HG03135 (cell line): ENCODE data around the gene LRP1.

Experiments used
- ATAC-seq: cut with Tn5 transposase; IDR thresholded peaks from one replicate; pipeline ENCODE4 v1.9.1; 2021; ENCODE audit warnings: mild to moderate bottlenecking, moderate library complexity; ENCODE audit not compliant: unreplicated experiment

Gene LRP1

DNA sequence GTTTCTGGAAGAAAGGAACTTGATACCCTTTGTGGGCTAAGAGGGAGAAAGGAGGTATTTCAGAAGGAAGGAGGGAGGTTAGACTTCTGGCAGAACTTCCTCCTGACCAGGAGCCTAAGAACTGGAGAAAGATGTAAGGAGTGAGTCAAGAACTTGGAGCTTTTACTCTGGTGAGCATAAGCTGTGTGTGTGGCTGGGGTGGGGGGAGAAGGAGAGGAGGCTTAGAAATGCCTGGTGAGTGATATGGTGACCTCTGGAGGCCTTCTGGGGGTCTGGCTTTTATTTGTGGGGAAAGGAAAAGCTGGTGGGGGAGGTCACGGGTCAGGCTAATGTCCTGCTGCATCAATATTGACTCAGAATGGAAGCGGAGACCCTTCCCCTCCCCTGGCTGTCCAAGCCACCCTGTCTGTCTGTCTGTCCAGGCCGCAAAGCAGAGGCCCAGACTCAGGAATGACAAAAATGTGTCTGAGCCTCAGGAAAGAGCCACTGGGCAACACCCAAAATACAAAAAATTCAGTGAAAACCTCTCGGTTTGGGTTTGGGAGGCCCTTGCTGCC is 4.8 kb downstream of the LRP1 start:
- no peak for ATAC-seq

DNA sequence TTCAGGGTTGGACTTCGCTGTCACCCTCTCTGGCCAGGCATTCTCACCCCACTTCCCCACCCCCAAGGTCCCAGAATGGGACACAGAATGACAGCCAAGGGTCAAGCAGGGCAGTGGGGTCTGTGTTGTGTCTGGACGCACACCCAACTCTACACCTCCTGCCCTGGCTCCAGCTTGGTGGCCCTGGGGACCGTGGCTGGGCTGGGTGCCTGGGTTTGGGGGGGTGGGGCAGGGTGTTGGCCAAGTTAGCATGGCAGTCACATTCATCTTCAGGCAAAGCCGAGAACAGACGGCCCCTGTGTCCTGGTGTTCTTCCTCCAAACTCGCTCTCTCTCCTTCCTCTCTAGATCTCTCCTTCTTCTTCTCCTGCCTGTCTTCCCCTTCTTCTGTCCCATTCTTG is 5.6 kb downstream of the LRP1 start:
- no peak for ATAC-seq

GRCh38 chr12:57134949-57135348 is 6.7 kb downstream of the LRP1 start:
- no peak for ATAC-seq

DNA sequence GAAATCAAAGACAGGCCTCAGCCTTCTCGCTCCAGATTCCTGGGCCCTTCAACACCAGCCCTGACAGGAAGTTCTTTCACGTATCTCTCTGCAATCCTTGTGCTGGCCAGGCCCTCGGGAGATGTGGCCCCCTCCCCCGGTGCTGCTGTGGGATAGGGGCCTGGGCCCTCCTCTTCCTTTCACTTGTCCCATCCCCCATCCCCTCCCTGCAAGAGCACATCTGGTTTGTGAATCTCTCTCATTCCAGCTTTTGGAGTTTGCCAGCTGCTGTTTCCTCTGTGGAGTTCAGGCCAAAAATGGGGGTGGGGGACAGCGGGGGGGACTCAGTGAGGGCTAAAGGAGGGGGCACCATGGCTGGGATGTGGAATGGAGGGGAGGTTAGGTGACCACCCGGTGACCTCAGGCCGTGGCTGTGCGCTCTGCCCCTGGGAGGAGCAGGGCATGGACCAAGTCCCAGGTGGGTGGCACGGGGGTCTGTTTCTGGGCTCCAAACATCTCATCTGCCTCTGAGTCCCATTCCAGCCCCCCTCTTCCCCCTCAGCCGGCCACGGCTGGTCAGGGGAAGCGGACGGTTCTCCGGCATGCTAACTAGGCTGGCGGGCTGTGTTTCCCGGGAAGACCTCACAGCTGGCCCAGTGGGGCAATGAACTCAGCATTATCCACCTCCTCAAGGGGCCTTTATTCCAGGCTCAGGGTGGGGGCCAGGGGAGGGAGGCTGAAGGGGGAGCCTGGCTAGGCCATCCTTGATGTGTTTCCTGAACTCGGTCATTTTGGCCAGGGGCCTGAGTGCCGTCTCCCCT is 7.4 kb downstream of the LRP1 start:
- ATAC-seq = no peak

DNA sequence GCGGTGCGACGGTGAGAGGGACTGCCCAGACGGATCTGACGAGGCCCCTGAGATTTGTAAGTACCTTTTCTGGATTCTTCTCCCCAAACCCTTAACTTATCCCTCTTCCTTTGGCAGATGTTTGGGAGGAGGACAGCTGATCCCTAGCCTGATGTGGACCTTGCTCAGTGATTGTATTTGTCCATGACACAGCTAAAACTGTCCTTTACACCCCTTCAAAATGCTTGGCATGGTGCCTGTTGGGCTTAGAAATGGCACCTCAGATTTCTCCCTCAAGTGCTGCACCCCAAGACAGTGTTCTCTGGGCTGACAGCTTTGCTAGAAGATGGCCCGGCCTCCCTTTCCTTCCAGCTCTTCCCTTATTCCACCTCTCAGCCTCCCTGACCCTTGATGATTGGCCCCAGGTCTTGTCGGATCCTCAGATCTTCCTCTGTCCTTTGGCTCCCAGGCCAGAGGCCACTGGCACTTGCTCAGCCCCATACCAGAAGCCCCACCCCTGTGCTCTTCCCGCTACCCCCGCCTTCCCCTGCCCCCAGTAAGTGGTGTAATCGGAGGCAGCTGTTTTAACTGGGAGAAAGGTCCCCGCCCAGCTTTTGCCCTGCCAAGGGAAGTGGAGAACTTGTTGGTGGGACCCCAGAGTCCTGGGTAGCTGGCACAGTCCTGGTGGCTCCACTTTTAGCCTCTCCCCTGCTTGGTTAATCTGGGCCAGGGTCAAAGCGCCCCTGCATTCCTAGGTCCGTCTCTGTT is 10.4 kb downstream of the LRP1 start:
- ATAC-seq = no peak

GRCh38 chr12:57139796-57140649 is 11.7 kb downstream of the LRP1 start:
- no peak for ATAC-seq

DNA sequence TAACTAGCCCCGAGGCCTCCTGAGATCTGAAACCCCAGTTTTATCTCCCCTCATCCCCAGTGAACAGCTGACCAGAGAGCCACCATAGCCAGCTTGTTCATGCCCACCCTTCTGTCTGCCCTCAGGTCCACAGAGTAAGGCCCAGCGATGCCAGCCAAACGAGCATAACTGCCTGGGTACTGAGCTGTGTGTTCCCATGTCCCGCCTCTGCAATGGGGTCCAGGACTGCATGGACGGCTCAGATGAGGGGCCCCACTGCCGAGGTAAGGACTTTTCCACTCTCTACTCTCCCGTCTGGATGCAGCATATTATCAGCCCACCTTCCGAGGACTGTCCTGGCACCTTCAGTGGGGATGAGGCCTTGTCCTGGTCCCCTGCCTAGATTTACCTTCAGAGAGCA is 13.0 kb downstream of the LRP1 start:
- ATAC-seq = no peak

DNA sequence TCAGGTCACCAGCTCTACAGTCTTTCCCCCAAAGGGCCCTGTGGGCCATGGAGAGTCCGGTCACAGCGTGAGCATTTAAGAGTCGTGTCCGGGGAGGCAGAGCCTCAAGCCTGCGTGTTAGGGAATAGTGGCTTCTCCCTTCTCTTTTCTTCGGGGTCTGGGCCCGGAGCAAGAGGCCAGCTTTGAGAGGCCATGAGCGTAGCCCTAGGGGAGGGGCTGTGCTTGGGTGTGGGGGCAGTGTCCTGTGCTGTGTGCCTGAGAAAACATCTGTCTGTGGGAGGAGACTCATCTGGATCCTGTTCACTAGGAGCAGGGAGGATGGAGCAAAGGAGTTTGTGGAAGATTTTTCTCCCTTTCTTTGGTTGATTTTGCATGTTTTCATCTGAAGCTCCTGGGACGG is 13.8 kb downstream of the LRP1 start:
- no peak for ATAC-seq

DNA sequence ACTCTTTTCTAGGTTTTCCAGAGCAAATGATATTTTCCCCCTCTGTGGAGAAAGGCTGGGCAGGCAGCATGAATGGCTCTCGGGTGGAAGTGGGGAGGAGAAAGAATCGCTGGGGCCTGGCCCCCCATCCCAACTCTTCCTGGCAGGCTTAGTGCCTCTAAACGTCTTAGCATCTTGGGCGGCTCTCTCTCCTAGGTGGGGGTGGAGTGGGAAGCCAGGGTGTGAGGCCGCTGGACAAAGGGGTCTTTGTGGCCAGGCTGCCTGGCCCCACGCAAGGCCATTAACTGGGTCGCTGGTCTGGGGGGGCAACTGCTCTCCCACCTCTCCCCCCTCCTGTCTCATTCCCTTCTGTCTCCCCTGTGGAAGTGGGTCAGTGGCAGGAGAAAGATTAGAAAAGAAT is 14.4 kb downstream of the LRP1 start:
- no peak for ATAC-seq

DNA sequence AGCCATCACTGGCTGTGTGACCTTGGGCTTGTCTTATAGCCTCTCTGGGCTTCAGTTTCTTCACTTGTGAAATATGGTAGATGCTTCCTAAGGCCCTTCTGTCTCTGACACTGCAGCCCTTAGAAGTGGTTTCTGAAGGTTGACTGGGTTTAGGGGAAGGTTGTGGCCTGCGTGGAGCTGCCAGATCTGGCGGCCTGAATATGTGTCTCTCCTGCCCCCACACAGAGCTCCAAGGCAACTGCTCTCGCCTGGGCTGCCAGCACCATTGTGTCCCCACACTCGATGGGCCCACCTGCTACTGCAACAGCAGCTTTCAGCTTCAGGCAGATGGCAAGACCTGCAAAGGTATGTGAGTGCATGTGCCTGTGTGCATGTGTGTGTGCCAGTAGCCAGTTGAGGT is 15.2 kb downstream of the LRP1 start:
- ATAC-seq = no peak

DNA sequence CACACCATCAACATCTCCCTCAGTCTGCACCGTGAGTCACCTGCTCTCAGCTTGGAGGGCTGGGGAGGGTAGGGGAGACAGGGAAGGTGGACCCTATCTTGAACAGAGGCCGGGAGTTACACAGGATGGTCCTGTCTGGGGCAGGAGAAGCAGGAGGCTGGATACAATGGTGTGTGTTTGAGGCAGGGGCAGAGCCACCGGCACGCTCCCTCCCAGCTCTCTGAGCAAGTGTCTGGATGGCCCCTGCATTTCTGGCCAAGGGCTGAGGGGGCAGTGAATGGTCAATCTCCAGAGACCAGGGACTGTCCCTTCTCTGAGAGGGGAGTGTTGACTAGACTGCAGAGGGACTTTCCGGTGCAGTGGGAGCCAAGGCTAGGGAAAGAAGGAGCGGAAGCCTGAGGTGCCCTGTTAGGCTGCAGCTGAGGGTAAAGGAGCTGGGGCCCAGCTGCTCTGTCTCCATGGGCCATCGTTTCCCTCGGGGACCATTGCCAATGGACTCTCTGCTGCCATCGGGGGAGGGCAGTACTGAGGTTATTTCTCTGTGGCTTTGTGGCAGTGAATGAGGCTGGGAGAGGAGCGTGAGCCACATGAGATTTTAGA is 17.3 kb downstream of the LRP1 start:
- ATAC-seq = no peak

DNA sequence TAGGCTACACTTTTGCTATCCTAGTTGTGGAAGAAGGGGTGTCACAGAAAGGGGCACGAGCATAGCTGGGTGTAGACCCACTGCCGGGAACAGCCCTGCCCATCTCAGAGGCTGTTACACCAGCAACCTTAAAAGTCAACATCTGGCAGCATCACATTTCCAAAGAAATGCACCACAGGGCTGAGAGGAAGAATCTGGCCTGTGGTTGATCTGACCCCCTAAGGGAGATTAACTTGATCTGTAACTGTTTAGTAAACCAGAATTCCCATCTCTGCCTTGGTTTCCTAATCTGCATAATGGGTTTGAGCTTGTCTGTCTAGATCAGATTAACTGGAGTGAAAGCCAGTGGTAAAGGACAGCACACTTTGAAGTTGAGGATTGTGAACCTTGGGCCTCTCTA is 17.8 kb downstream of the LRP1 start:
- no peak for ATAC-seq

DNA sequence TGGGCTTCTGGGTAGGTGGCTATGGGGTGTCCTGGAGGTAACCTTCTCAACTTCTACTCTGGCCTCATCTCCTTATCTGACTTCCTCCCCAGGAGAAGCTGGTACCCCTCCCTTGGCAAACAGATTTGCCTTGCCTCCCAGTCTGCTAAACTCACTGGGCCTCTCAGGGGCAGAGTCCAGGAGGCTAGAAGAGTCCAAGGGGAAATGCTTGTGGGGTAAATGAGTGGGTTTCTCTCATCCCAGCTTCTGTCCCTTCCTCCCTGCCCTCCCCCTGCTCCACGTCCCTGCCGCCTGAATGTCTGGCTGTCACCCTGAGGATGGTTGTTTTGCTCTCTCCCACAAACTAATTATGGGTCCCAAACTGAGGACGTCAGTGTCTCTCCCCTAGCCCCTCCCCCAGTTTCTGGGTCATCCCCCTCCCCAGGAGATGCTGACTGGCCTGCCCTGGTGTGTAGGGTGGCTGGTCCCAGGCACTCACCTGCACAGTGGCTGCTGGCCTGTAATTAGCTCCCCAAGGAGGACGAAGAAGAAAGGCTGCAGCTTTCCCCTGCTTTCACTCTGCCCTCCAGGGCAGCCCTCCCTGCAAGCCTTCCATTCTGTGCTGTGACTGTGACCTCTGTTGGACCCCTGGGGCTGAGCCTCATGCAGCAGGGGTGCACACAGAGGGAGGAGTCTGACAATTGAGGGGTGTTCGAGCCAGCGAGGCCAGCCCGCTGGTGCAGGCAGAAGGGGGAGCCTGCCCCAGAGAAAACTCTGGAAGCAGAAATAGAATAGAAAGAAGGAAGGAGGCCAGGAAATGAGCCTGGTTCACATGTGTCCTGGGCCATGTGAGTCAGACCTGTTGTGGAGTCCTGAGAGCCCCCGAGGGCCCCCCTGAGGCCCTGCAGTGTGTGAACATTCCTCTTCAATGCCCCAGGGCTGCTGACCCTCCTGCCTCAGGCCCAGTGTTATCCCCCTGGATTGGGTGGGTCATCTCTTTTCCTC is 19.0 kb downstream of the LRP1 start, which contains the start of gene LRP1-AS:
LRP1-AS (minus strand) TSS at position 659 of the 984 bp plus-strand sequence.
- no peak for ATAC-seq

GRCh38 chr12:57148469-57149244 is 20.4 kb downstream of the LRP1 start:
- ATAC-seq = no peak

DNA sequence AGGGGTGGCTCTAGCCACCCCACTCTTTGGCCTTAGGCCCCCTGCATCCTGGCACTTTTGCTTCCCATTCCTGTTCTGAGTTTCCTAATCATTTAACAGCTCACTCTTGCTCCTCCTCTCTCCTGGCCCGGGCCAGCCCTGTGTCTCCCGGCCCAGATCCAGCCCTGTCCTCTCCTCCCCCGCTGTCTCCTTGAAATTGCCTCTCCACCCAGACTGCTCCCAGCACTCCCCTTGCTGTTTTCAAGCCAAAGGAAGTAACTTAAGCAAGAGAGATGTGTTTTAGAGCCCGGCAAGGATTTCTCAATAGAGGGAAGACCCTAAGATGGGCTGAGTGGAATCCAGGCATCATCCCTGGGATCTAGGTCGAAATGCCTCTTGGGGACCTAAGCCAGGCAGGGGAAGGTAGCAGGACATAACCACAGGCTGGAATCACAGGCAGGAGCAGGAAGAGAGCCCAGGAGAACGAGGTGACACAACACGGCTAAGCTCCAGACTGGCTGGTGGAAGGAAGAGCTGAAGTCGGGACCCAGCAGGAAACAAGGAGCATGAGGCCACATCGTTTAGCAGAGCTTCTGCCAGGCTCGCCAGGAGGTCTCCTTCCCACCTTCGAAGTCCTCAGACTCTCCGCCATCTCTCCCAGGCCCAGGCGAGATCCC is 21.1 kb downstream of the LRP1 start:
- ATAC-seq = no peak

GRCh38 chr12:57150400-57151000 is 22.2 kb downstream of the LRP1 start:
- no peak for ATAC-seq

- ATAC-seq = no peak
These were observed 23.7 kb downstream of the LRP1 start for GRCh38 chr12:57151741-57152630.
